Endothelial cell (in vitro differentiated cells): Measurements from ENCODE around the gene WDR18. TPM values are rescaled to one million over a fixed set of nuclear protein-coding genes. Genes with fewer than 3 reads are reported as not detected.

Source experiments
- DNase-seq: peaks from one replicate; pipeline ENCODE4 v3.0.0; 2021; ENCODE audit warnings: low spot score
- H3K27ac Mint-ChIP-seq: one replicate; pipeline ENCODE4 v1.8.0; 2021; ENCODE audit warnings: mixed read lengths, inconsistent platforms; ENCODE audit not compliant: unreplicated experiment
- H3K27me3 Mint-ChIP-seq: one replicate; pipeline ENCODE4 v1.8.0; 2021; ENCODE audit warnings: mild to moderate bottlenecking, moderate library complexity, mixed read lengths, inconsistent platforms; ENCODE audit not compliant: unreplicated experiment
- H3K36me3 Mint-ChIP-seq: one replicate; pipeline ENCODE4 v1.8.0; 2021; ENCODE audit warnings: mild to moderate bottlenecking, low read depth, mixed read lengths, inconsistent platforms; ENCODE audit not compliant: unreplicated experiment
- H3K4me1 Mint-ChIP-seq: one replicate; pipeline ENCODE4 v1.8.0; 2021; ENCODE audit warnings: mild to moderate bottlenecking, mixed read lengths, inconsistent platforms; ENCODE audit not compliant: unreplicated experiment
- H3K4me3 Mint-ChIP-seq: one replicate; pipeline ENCODE4 v1.8.0; 2021; ENCODE audit warnings: mild to moderate bottlenecking, mixed read lengths, inconsistent platforms; ENCODE audit not compliant: unreplicated experiment
- H3K9me3 Mint-ChIP-seq: one replicate; pipeline ENCODE4 v1.8.0; 2021; ENCODE audit warnings: mixed read lengths, inconsistent platforms; ENCODE audit not compliant: unreplicated experiment
- CTCF ChIP-seq: fragments of 200-600 bp; sonication (generic); IDR thresholded peaks from one replicate; pipeline ENCODE4 v1.5.0; 2021; ENCODE audit warnings: antibody characterized with exemption; ENCODE audit not compliant: unreplicated experiment
- total RNA-seq: library from RNA; stranded (reverse); fragmentation: NEBNext Ultra II Directional; extraction: Animal tissue kit (Norgen Biotek cat#: 25700); gene quantifications from one replicate; pipeline ENCODE4 v1.2.1, GENCODE V29; 2021; ENCODE audit not compliant: unreplicated experiment

WDR18 gene
- total RNA-seq, 1 donor from 2014 or later: 53.1 TPM

GRCh38 chr19:1041835-1042685 is 57.9 kb downstream of the WDR18 start:
- TF ChIP-seq CTCF: no peak
- Mint-ChIP-seq H3K4me3 (no peak overlapping the region), H3K36me3 (peaks cover 20% of the 10 kb centered on the region), H3K9me3 (no peaks in the 10 kb centered on the region), H3K4me1 (peaks cover 17% of the 10 kb centered on the region), H3K27me3 (peaks cover 28% of the 10 kb centered on the region), H3K27ac (no peak overlapping the region)
- DNase-seq: no peak

GRCh38 chr19:1042689-1043511 is 58.8 kb downstream of the WDR18 start:
- Mint-ChIP-seq H3K9me3 (no peaks in the 10 kb centered on the region), H3K27me3 (peaks cover 23% of the 10 kb centered on the region), H3K4me3 (no peak overlapping the region), H3K36me3 (peaks cover 14% of the 10 kb centered on the region), H3K4me1 (peaks cover 14% of the 10 kb centered on the region), H3K27ac (no peak overlapping the region)
- no peak for TF ChIP-seq CTCF
- DNase-seq: no peak

Other genes with a start within 250 kb of the WDR18 start
- gene MISP, start 233.2 kb upstream of the WDR18 start, total RNA-seq: not detected
- gene PTBP1, start 186.9 kb upstream of the WDR18 start, total RNA-seq: 614 TPM
- 17.6 TPM for gene PLPPR3, start 162.4 kb upstream of the WDR18 start, total RNA-seq
- gene AZU1, start 156.5 kb upstream of the WDR18 start, total RNA-seq: 0.21 TPM
- not detected for gene PRTN3, start 143.3 kb upstream of the WDR18 start, total RNA-seq
- not detected for gene ELANE, start 132.0 kb upstream of the WDR18 start, total RNA-seq
- gene CFD, start 124.7 kb upstream of the WDR18 start, total RNA-seq: 0.46 TPM
- gene MED16, start 91.2 kb upstream of the WDR18 start, total RNA-seq: 66.5 TPM
- gene RNU6-9, start 90.9 kb upstream of the WDR18 start, total RNA-seq: not detected
- 40.6 TPM for gene R3HDM4, start 71.1 kb upstream of the WDR18 start, total RNA-seq
- gene KISS1R, start 67.0 kb upstream of the WDR18 start, total RNA-seq: not detected
- gene ARID3A, start 58.3 kb upstream of the WDR18 start, total RNA-seq: 108 TPM
- gene GRIN3B, start 16.1 kb downstream of the WDR18 start, total RNA-seq: 0.95 TPM
- gene TMEM259, start 36.8 kb downstream of the WDR18 start, total RNA-seq: 182 TPM
- not detected for gene RNU6-2, start 37.2 kb downstream of the WDR18 start, total RNA-seq
- 456 TPM for gene CNN2, start 42.3 kb downstream of the WDR18 start, total RNA-seq
- gene ABCA7, start 55.8 kb downstream of the WDR18 start, total RNA-seq: 16.3 TPM
- gene ARHGAP45, start 82.8 kb downstream of the WDR18 start, total RNA-seq: 2.4 TPM
- 166 TPM for gene POLR2E, start 111.0 kb downstream of the WDR18 start, total RNA-seq
- gene GPX4, start 119.6 kb downstream of the WDR18 start, total RNA-seq: 330 TPM
- 46.4 TPM for gene SBNO2, start 189.9 kb downstream of the WDR18 start, total RNA-seq
- gene STK11, start 221.4 kb downstream of the WDR18 start, total RNA-seq: 63.9 TPM